Vagina (tissue), 2 donors: ENCODE measurements around the gene ZNF483.

ENCODE experiments used
- POLR2A ChIP-seq, 2 donors: fragments of 450-650 bp; IDR thresholded peaks; one replicate each; pipeline ENCODE4 v1.6.1; 2017; ENCODE audit warnings: antibody characterized with exemption in 2 of 2, mild to moderate bottlenecking in 2 of 2, moderate library complexity in 2 of 2
- TF ChIP-seq, protein P1 (sequence below), 3 experiments: fragments of 450-650 bp in 2 of 3; fragments of 200-600 bp in 1 of 3; sonication (generic) in 1 of 3; IDR thresholded peaks; one replicate each; pipeline ENCODE4 v1.5.1; 2017 to 2019; ENCODE audit warnings: antibody characterized with exemption in 3 of 3, mild to moderate bottlenecking in 2 of 3, moderate library complexity in 2 of 3

DNA sequence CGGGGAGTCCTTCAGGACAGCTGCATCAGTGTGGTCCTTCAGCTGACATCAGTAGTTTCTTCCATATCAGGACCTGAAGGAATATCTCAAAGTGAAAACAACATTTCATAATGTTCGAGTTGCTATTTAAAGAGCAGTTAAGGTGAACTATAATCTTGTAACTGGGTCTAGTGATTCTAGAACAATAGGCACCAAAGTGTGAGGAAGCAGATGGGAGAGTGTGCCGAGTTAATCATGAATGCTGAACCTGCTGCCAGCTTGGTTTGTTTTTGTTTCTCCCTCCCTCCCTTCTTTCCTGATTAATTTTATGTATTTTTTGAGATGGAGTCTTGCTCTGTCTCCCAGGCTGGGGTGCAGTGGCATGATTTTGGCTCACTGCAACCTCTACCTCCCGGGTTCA lies 78.1 kb downstream of the ZNF483 start:
- TF ChIP-seq, protein P1, sequence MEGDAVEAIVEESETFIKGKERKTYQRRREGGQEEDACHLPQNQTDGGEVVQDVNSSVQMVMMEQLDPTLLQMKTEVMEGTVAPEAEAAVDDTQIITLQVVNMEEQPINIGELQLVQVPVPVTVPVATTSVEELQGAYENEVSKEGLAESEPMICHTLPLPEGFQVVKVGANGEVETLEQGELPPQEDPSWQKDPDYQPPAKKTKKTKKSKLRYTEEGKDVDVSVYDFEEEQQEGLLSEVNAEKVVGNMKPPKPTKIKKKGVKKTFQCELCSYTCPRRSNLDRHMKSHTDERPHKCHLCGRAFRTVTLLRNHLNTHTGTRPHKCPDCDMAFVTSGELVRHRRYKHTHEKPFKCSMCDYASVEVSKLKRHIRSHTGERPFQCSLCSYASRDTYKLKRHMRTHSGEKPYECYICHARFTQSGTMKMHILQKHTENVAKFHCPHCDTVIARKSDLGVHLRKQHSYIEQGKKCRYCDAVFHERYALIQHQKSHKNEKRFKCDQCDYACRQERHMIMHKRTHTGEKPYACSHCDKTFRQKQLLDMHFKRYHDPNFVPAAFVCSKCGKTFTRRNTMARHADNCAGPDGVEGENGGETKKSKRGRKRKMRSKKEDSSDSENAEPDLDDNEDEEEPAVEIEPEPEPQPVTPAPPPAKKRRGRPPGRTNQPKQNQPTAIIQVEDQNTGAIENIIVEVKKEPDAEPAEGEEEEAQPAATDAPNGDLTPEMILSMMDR (IDR thresholded peaks at IDR 0.05) = no peak
- TF ChIP-seq POLR2A (IDR thresholded peaks at IDR 0.05) = no peak
